ENCODE data around the gene GATA3.

GRCh38 chr10:8033812-8034465 is 20.5 kb upstream of the GATA3 start:
- TF ChIP-seq EZH2 (IDR thresholded peaks at IDR 0.05) (no peak), POLR2AphosphoS5 (IDR thresholded peaks at IDR 0.05; ENCODE audit: borderline replicate concordance, low read depth, low read length) (no peak), FOXP2 (optimal IDR thresholded peaks at IDR 0.05; ENCODE audit: control extremely low read depth, extremely low read length, insufficient read depth) (no peak)

All from SK-N-MC (cell line).